Prostate gland (tissue), 2 donors: ENCODE data around the gene TFF3. TPM values are rescaled to one million over a fixed set of nuclear protein-coding genes. Genes with fewer than 3 reads are reported as not detected.

Experiments
- DNase-seq: peaks from one replicate; pipeline ENCODE4 v3.0.0-alpha.2; 2019; ENCODE audit warnings: low spot score
- H3K27ac ChIP-seq, 2 donors: fragments of 200-600 bp; sonication (generic); 2 replicates each; pipeline ENCODE4 v1.5.1; 2017 to 2019
- H3K27me3 ChIP-seq: fragments of 200-600 bp; sonication (generic); replicated peaks from 2 replicates; pipeline ENCODE4 v1.5.1; 2019; ENCODE audit not compliant: insufficient read depth
- H3K36me3 ChIP-seq, 2 donors: fragments of 200-600 bp; sonication (generic); 1 replicate in 1 of 2; 2 replicates in 1 of 2; pipeline versions ENCODE4 v1.5.1 to v1.8.1; 2017 to 2019
- H3K4me1 ChIP-seq: fragments of 200-600 bp; sonication (generic); replicated peaks from 2 replicates; pipeline ENCODE4 v1.5.1; 2019
- H3K4me3 ChIP-seq, 2 donors: fragments of 200-600 bp; sonication (generic); 2 replicates each; pipeline ENCODE4 v1.5.1; 2017 to 2019
- H3K9me3 ChIP-seq: fragments of 200-600 bp; sonication (generic); 2 replicates; pipeline ENCODE4 v1.5.1; 2017
- POLR2A ChIP-seq: fragments of 450-650 bp; IDR thresholded peaks from one replicate; pipeline ENCODE4 v1.6.1; 2016; ENCODE audit warnings: antibody characterized with exemption, mild to moderate bottlenecking
- POLR2AphosphoS5 ChIP-seq: sonication (generic); formaldehyde crosslinking; IDR thresholded peaks from one replicate; pipeline ENCODE4 v1.6.1; 2017; ENCODE audit warnings: antibody characterized with exemption
- WGBS: methylation state at CpG from one replicate; pipeline ENCODE4 v1.1.5; 2018; 5-methylcytosine and 5-hydroxymethylcytosine counted together
- intact Hi-C: fragments of 100-400 bp; cut with DNase I; formaldehyde crosslinking; loops from one replicate; pipeline ENCODE4 v1.14.2; 2022
- total RNA-seq, 2 donors: library from RNA; depleted of rRNA; stranded (reverse); fragments of >200 nt; gene quantifications; one replicate each; pipeline ENCODE4 v1.1.0, GENCODE V29; 2016
- TF ChIP-seq, protein P1 (sequence below), 4 experiments: fragments of 200-600 bp in 2 of 4; fragments of 450-650 bp in 2 of 4; sonication (generic) in 2 of 4; IDR thresholded peaks; 1 replicate in 3 of 4; 2 replicates in 1 of 4; pipeline ENCODE4 v1.5.1; 2016 to 2019; ENCODE audit warnings: antibody characterized with exemption in 4 of 4, mild to moderate bottlenecking in 2 of 4, moderate library complexity in 2 of 4

Gene TFF3
- total RNA-seq, 2 donors from 2014 or later: 30.6 to 49.8 TPM

GRCh38 chr21:42299324-42300044 is 15.7 kb downstream of the TFF3 start:
- no peak for DNase-seq
- Histone ChIP-seq H3K27me3 (no peaks in the 10 kb centered on the region), H3K4me1 (no peaks in the 10 kb centered on the region), H3K9me3 (no peaks in the 10 kb centered on the region), H3K27ac (no peak overlapping the region), H3K4me3 (no peak overlapping the region), H3K36me3 (no peaks in the 10 kb centered on the region)
- intact Hi-C loops: no loop called here
- TF ChIP-seq POLR2AphosphoS5 (no peak), POLR2A (no peak)
- TF ChIP-seq, protein P1, sequence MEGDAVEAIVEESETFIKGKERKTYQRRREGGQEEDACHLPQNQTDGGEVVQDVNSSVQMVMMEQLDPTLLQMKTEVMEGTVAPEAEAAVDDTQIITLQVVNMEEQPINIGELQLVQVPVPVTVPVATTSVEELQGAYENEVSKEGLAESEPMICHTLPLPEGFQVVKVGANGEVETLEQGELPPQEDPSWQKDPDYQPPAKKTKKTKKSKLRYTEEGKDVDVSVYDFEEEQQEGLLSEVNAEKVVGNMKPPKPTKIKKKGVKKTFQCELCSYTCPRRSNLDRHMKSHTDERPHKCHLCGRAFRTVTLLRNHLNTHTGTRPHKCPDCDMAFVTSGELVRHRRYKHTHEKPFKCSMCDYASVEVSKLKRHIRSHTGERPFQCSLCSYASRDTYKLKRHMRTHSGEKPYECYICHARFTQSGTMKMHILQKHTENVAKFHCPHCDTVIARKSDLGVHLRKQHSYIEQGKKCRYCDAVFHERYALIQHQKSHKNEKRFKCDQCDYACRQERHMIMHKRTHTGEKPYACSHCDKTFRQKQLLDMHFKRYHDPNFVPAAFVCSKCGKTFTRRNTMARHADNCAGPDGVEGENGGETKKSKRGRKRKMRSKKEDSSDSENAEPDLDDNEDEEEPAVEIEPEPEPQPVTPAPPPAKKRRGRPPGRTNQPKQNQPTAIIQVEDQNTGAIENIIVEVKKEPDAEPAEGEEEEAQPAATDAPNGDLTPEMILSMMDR (IDR thresholded peaks at IDR 0.05): no peak
- WGBS: 84% methylated on average over 17 of the region's 20 CpGs

- WGBS: 87% methylated on average over 5 of the region's 5 CpGs
- H3K4me1 ChIP-seq: no peaks in the 10 kb centered on the region
- no peak overlapping the region for H3K27ac ChIP-seq
Observed at GRCh38 chr21:42298657-42299056, 16.6 kb downstream of the TFF3 start.

DNA sequence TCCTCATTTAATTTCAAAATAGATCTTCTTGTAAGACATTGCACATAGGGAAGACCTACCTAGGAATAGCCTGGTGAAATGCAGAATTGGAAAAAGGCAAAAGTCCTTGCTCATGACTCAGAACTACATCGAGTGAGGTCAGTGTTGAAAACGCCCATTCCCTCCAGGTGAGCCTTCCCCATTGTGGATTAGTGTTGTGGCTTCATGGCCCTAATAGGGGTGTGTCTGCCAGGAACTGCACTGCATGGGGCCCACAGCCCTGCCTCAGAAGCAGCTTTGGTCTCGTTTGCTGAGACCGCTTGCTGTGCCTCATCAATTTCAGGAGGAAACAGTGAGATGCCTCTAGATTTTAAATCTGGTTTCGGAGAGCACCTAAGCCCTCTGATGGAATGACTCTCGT is 17.0 kb downstream of the TFF3 start:
- TF ChIP-seq POLR2A (no peak), POLR2AphosphoS5 (no peak)
- TF ChIP-seq, protein P1 (IDR thresholded peaks at IDR 0.05): no peak
- 78% methylated on average over 6 of the region's 6 CpGs for WGBS
- Histone ChIP-seq H3K27ac (no peak overlapping the region), H3K4me1 (no peaks in the 10 kb centered on the region), H3K9me3 (no peaks in the 10 kb centered on the region), H3K27me3 (no peaks in the 10 kb centered on the region), H3K36me3 (no peaks in the 10 kb centered on the region), H3K4me3 (no peak overlapping the region)
- intact Hi-C loops: no loop called here
- DNase-seq: no peak

More at GRCh38 chr21:42298657-42299056, 16.6 kb downstream of the TFF3 start:
- TF ChIP-seq, protein P1 (IDR thresholded peaks at IDR 0.05): no peak
- TF ChIP-seq POLR2AphosphoS5 (no peak), POLR2A (no peak)
- DNase-seq: no peak
- Histone ChIP-seq H3K27me3 (no peaks in the 10 kb centered on the region), H3K4me3 (no peak overlapping the region), H3K36me3 (no peaks in the 10 kb centered on the region), H3K9me3 (no peaks in the 10 kb centered on the region)
- intact Hi-C loops: no loop called here

DNA sequence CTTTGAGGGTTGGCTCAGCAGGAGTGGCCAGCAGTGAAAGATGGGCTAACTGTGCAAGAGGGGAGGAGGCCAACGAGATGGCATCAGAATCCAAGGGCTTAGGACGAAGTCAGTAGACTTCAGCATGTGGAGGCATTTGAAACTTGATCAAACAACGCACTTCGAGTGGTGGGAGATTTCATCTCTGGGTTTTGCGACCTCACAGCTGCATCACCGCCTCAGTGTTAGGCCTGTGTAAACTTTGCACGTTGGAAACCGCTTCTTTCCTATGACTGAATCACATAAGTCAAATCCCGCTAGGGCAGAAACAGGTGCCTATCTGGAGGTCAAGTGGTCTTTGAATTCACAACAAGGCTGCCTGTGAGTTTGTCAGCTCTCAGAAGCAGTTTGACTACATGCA is 17.8 kb downstream of the TFF3 start:
- Histone ChIP-seq H3K4me3 (no peak overlapping the region), H3K9me3 (no peaks in the 10 kb centered on the region), H3K27ac (no peak overlapping the region), H3K36me3 (no peaks in the 10 kb centered on the region), H3K27me3 (no peaks in the 10 kb centered on the region), H3K4me1 (no peaks in the 10 kb centered on the region)
- 80% methylated on average over 9 of the region's 9 CpGs for WGBS
- intact Hi-C loops: no loop called here
- no peak for DNase-seq
- TF ChIP-seq POLR2A: no peak
- TF ChIP-seq POLR2AphosphoS5: no peak
- TF ChIP-seq, protein P1 (IDR thresholded peaks at IDR 0.05): no peak

DNA sequence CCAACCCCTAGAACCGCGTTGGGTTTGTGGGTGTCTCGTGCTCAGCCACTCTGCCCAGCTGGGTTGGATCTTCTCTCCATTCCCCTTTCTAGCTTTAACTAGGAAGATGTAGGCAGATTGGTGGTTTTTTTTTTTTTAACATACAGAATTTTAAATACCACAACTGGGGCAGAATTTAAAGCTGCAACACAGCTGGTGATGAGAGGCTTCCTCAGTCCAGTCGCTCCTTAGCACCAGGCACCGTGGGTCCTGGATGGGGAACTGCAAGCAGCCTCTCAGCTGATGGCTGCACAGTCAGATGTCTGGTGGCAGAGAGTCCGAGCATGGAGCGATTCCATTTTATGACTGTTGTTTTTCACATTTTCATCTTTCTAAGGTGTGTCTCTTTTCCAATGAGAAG is 18.7 kb downstream of the TFF3 start:
- no peak overlapping the region for H3K4me3 ChIP-seq
- TF ChIP-seq, protein P1 (IDR thresholded peaks at IDR 0.05): no peak
- TF ChIP-seq POLR2A: no peak
- no peak for TF ChIP-seq POLR2AphosphoS5
- no peaks in the 10 kb centered on the region for H3K36me3 ChIP-seq
- H3K27ac ChIP-seq: no peak overlapping the region
- H3K4me1 ChIP-seq: no peaks in the 10 kb centered on the region
- no peaks in the 10 kb centered on the region for H3K9me3 ChIP-seq
- 79% methylated on average over 7 of the region's 7 CpGs for WGBS
- no peak for DNase-seq
- intact Hi-C loops: no loop called here
- H3K27me3 ChIP-seq: no peaks in the 10 kb centered on the region
